ENCODE data around the gene PRR35.

The PRR35 gene

GRCh38 chr16:528111-529011, 31.8 kb upstream of the PRR35 start:
- no peak for DNase-seq (ENCODE audit: low read depth)

- DNase-seq (ENCODE audit: low read depth) = no peak
Observed at GRCh38 chr16:529012-529575, 31.1 kb upstream of the PRR35 start.

DNA sequence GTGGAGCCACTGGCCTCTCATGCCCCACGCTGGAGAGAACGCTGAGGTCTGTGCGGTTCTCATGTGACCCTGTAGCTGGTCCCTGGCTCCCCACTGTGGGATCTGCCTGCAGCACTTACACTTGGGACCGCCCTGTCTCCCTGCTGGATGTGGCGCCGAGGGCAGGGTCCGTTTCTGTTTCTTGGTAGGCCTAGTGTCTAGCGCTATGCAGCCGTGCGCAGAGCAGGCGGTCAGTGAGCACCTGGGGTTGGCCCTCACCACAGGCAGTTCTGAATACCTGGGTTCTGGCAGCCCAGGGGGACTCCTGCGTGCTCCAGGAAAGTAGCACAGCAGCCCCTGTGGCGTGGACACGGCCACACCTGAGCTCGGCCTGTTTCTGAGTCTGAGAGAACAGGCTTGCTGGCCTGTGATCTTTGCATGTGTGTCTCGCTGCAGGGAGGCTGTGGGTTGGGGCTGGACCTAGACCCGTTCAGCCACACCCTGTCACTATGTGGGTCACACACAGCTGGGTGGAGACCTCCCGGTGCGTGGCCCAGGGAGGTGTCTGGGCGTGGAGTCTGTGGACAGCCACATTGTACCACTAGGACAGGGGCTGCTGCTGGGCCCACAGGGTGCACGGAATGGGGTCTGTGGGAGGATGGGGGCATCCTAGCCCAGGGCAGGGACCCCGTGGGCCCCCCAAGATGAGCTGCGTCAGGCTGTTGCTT, 29.9 kb upstream of the PRR35 start:
- no peak for DNase-seq (ENCODE audit: low read depth)

DNA sequence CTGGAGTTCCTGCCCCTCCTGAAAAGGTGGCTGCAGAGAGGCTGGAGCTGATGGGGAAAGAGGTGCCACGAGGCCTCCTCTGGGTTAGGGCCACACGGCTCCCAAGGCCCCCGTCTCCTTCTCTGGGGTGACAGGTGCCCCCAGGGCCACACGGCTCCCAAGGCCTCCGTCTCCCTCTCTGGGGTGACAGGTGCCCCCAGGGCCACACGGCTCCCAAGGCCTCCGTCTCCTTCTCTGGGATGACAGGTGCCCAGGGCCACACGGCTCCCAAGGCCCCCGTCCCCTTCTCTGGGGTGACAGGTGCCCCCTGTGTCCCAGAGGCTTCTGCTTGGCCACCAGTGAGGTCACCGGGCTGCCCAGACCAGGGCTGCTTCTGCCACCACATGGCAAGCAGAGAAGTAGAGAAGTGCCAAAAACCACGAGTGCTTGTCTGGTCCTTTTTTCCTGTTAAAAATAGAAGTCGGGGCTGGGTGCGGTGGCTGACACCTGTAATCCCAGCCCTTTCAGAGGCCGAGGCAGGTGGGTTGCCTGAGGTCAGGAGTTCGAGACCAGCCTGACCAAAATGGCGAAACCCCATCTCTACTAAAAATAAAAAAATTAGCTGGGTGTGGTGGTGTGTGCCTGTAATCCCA, 28.6 kb upstream of the PRR35 start:
- no peak for DNase-seq (ENCODE audit: low read depth)

GRCh38 chr16:533391-534123, 26.6 kb upstream of the PRR35 start:
- DNase-seq (ENCODE audit: low read depth) = no peak

DNA sequence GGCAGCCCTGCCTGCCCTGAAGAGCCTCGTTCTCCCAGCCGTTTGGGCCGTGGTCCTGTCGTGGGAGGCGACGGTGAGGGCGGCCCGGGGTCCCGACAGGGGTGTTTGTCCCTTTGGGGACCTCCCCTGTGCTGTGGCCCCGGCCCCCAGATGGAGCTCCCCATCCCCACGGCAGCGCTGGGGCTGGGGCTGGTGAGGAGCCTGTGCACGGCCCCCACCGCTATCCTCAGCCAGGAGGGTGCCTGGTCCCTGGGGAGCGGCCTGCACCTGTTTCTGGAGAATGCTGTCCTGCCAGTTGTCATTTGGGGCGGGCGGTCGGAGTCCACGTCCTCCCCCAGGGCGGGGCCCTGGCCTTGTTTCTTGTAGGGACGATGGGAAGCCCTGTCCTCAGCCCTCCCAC, 26.1 kb upstream of the PRR35 start:
- DNase-seq (ENCODE audit: low read depth) = no peak

GRCh38 chr16:534856-535445, 25.2 kb upstream of the PRR35 start:
- no peak for DNase-seq (ENCODE audit: low read depth)

DNA sequence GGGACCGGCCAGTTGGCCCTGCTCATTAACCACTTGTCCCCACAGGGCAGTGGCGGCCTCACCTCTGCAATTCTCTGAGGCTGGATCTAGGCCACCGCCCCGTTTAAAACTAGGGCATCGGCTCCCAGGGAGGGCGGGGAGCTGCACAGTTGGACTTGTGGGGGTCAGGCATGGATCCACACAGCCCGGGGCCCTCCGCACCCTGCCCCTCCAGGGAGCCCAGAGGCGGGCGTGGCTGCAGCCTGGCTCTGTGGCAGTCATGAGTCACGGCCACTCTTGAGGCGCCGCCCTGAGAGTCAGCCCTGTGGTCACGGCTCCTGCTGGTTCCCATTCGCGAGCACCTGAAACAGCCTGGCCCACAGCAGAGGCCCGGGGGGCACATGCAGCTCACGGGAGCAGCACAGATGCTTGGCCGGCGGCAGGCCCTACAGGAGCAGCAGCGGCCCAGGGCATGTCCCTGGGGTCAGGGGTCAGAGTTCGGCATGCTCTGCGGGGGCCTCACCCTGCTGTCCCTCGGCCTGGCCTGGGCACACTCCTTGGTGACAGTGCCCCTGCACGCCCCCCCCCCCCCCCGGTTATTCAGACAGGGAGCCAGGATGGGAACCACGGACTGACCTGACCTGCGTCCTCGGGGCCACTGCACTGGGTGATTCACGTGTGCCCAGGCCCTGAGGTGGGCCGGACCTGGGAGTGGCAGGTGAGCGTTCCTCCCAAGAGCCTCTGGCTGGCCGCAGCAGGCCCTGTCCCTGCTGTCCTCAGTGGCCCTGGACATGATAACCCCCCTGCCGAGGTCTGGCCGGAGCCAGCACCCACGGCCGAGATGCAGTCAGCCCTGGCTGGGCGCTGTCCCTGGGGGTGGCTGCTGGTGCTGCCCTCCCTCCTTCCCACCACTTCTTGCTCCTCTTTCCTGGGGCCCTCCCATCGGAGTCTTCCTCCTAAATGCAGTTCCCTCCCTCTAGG, 24.5 kb upstream of the PRR35 start:
- DNase-seq (ENCODE audit: low read depth) = no peak

- no peak for DNase-seq (ENCODE audit: low read depth)
Observed at GRCh38 chr16:536746-537145, 23.4 kb upstream of the PRR35 start.

GRCh38 chr16:537415-538335, 22.5 kb upstream of the PRR35 start:
- DNase-seq (ENCODE audit: low read depth) = no peak

GRCh38 chr16:539901-540530, 20.2 kb upstream of the PRR35 start:
- no peak for DNase-seq (ENCODE audit: low read depth)

GRCh38 chr16:540645-541340, 19.4 kb upstream of the PRR35 start:
- no peak for DNase-seq (ENCODE audit: low read depth)

- DNase-seq (ENCODE audit: low read depth) = no peak
Observed at GRCh38 chr16:543301-544164, 16.7 kb upstream of the PRR35 start.

DNA sequence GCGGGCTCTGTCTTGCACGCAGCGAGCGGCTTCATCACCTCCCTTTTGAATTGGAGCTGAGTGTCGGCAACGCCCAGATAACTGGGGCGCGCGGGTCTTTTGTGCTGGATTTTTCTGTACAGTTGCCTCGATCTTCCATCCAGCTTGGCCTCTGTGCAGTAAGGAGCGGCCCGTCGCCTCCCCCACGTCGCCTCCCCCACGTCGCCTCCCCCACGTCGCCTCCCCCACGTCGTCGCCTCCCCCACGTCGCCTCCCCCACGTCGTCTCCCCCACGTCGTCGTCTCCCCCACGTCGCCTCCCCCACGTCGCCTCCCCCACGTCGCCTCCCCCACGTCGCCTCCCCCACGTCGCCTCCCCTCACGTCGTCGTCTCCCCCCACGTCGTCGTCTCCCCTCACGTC, 15.7 kb upstream of the PRR35 start:
- no peak for DNase-seq (ENCODE audit: low read depth)

DNA sequence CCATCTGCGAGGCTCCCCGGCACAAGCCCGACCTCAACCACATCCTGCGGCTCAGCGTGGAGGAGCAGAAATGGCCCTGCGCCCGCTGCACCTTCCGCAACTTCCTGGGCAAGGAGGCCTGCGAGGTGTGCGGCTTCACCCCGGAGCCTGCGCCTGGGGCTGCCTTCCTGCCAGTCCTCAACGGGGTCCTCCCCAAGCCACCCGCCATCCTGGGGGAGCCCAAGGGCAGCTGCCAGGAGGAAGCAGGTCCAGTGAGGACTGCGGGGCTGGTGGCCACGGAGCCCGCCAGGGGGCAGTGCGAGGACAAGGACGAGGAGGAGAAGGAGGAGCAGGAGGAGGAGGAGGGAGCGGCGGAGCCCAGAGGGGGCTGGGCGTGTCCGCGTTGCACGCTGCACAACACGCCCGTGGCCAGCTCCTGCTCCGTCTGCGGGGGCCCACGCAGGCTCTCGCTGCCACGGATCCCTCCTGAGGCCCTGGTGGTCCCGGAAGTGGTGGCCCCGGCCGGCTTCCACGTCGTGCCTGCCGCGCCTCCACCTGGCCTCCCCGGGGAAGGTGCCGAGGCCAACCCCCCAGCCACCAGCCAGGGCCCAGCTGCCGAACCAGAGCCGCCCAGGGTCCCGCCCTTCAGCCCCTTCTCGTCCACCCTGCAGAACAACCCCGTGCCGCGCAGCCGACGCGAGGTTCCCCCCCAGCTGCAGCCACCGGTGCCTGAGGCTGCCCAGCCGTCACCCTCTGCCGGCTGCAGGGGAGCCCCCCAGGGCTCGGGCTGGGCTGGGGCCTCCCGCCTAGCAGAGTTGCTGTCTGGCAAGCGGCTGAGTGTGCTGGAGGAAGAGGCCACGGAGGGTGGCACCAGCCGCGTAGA, 13.1 kb upstream of the PRR35 start:
- no peak for DNase-seq (ENCODE audit: low read depth)

- DNase-seq (ENCODE audit: low read depth) = no peak
Observed at GRCh38 chr16:548586-548985, 11.6 kb upstream of the PRR35 start.

Data from stimulated activated CD8-positive, alpha-beta memory T cell treated with anti-CD3 and anti-CD28 coated beads, Interleukin-12 subunit alpha, Interleukin-12 subunit beta, amount 100 ng/mL, for 1 hour (primary cell).